ENCODE measurements around the gene SMPD3. TPM values are rescaled to one million over a fixed set of nuclear protein-coding genes. Genes with fewer than 3 reads are reported as not detected.

The SMPD3 gene
- total RNA-seq, 1 donor from 2014 or later = 2.5 TPM

DNA sequence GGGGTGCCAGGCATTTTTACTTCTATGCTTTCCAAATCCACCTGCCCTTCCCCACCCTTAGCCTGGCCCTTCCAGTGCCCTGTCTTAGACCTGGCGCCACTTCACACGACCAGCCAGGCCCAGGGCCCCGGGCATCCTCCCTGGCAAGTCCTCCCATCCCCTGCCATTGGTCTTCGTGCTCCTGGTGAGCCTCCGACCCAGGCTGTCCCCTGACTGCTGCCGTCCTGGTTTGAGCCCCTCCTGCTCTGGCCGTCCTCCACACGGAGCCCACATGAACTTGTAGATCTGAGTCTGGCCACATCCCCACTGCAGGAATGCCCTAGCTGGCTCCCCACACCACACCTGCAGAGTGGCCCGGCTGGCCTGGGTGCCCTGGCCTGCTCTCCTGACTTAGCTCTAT, 93.5 kb downstream of the SMPD3 start:
- no peak for DNase-seq

DNA sequence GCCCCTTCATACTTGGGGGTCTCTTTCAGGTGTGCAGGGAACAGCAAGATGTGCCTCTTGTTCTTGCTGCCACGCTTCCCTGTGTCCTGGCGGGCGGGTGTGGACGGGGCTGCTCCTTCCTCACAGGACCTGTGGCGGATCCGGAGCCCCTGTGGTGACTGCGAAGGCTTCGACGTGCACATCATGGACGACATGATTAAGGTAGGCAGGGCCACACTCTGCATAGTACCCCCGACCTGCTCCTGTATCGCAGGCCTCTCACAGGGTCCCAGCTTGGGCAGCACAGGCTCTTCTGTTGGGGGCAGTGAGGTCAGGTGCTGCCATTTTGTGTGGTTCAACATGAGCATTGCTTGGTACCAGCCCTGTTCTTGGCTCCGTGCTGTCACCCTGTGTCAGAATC, 94.9 kb downstream of the SMPD3 start:
- DNase-seq = no peak

DNA sequence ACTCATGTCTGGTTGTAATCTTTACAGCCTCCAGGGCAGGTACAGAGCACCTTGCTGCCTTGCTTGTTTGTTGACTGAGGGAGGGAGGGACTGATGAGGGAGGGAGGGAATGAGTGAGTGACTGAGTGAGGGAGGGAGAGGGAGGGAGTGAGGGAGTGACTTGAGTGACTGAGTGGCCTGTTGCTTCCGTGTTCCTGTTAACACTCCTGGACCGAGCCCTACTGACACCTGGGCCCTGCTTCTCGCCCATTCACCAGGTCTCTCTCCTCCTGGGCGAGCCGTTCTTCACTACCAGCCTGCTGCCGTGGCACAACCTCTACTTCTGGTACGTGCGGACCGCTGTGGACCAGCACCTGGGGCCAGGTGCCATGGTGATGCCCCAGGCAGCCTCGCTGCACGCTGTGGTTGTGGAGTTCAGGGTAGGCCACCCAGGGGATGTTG, 96.3 kb downstream of the SMPD3 start:
- no peak for DNase-seq

DNA sequence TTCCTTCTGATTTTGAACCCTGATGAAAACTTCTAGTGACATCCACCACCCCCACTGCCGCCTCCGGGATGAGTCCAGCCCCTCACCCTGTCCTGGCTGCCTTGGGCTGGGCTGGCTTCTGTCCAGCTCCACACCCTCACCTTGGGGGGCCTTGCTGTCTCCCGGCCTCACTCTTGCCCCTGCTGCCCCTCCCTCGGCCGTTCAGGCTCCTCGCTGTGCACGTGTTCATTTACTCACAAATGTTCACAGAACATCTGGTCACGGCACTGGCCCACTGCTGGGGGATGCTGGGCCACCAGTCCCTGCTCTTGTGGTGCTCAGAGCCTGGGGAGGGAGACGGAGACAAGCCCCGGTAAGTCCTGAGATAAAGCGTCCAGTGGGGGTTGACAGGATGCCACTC, 96.8 kb downstream of the SMPD3 start:
- DNase-seq = no peak

DNA sequence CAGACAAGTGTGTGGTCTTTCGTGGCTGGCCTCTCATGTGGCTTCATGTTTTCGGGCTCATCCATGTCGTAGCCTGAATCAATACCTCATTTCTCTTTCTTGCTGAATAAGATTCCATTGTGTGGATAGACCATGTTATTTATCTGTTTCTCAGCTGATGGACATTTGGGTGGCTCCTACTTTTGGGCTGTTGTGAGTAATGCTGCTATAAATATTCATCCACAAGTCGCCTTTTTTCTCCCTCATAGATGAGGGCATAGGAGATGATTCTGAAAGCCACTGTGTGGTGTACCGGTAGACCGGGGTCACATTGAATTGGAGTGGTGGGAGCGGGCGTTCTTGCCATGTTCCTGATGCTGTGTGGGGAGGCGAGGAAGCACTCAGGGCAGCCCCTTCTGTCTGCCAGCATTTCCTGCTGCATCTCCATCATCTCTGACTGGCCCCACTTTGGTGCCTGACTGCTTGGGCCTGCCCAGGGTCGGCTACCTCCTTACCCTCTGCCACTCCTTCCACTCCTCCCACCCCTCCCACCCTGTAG, 97.4 kb downstream of the SMPD3 start:
- no peak for DNase-seq

DNA sequence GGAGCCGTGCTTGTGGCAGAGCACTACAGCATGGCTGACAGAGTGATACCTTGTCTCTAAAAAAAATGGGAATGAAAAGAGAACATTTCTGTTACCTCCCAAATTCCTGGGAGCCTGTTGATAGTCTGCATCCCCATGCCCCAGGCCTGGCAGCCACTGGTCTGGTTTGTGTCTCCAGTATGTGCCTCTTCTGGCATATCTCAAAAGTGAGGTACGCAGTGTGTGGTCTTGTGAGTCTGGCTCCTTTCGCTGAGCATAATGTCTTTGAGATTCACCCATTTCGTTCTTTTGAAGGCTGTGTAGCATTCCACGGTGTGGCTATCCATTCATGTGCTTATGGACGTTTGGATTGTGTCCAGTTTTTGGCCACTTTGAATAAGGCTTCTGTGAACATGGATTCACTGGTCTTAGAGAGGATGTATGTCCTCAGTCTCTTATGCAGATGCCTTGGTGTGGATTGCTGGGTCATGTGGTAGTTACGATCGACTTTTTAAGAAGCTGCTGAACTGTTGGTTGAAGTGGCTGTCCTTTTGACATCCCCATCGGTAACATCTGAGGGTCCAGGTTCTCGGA, 98.4 kb downstream of the SMPD3 start:
- DNase-seq = no peak

DNA sequence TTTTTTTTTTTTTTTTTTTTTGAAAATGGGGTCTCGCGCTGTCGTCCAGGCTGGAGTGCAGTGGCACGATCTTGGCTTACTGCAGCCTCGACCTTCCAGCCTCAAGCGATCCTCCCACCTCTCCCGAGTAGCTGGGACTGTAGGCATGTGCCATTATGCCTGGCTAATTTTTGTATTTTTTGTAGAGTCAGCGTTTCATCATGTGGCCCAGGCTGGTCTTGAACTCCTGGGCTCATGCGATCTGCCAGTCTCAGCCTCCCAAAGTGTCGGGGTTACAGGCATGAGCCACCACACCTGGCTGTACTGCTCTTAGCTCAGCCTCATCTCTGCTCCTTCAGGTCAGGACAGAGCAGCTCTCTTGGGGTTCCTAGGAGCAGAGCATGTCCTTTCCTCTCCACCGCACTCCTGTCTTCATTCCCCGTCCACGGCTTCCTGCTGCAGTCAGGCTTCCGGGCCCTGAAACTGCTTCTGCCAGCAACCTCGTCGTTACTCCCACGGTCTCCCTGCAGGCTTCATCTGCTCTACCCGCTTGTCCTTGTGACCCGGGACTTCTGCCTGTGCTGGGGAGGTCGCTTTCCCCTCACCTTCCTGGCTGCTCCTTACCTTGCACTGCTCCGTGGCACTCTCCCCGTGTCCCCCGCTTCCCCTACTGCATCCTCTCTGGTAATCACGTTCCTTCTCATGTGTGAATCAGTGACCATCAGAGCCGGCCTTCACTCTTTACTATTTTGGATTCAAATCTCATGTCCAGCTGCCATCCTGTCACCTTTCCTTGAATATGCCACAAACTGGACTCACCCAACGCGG, 99.5 kb downstream of the SMPD3 start:
- no peak for DNase-seq

DNA sequence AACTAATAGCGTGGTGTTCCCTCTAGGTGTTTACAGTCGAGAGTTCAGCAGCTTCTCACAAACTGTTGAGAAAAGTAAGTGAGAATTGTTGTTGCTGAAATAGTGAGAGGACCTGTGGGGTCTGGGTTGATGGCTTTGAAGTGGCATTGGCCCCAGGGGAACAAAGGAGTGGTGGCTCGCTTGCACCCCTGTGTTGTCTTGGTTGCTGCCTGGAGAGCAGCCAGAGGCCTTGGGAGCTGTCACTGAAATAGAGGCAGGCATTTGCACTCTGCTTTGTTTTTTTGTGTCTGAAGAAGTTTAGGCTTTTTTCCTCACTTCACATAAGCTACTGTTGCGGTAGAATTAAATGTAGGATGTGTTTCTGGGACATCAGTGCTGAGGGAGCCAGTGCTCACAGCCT, 100.7 kb downstream of the SMPD3 start:
- DNase-seq = no peak

DNA sequence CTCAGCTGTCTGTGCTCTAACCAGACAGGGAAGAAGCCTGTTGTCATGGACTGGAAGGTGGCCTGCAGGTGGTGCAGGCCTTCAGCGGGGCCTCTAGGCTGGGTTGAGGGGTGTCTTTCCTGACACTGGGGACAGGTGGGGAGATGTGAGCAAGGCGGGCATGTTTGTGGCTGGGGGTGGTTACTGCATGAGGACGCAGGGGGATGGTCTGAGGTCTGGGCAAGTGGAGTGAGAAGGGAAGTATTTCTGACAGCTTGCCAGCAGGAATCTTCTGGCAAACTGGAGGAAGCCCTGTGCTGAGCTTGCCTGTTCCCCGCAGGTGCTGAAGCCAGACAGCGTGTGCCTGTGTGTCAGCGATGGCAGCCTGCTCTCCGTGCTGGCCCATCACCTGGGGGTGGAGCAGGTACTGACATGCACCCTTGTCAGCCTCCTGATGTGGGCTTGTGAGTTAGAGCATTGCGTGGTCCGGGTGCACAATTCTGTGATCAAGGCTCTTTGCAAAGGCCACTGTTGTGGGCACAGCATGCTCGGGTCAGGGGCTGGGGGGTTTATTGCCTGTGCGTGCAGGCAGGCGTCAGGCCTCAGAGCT, 101.3 kb downstream of the SMPD3 start:
- no peak for DNase-seq

DNA sequence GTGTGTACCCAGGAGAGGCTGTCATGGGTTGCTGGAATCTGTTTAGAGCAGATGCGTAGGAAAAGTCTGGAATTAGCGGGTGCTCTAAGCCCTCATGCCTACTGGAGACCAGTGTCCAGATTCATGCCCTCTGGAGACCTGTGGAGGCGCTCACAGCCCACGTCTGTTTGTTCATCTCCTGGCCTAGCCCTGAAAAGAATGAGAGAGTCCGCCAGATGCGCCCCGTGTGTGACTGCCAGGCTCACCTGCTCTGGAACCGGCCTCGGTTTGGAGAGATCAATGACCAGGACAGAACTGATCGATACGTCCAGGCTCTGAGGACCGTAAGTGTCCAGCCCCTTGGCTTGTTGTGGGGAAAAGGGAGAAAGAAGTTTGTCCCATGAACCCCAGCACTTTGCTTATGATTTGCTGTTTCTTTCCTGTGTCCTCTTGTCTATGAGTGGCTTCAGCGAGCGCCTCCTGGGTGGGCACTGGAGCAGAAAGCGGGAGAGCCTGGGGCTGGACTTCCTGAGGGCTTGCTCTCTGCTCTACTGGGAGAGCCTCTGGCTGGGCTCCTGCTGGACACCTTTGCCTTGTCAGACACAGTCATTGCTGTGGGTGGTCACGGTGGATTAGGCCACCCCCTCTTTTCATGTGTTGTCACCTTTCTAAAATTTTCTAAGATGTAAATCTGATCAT, 102.2 kb downstream of the SMPD3 start:
- no peak for DNase-seq

DNA sequence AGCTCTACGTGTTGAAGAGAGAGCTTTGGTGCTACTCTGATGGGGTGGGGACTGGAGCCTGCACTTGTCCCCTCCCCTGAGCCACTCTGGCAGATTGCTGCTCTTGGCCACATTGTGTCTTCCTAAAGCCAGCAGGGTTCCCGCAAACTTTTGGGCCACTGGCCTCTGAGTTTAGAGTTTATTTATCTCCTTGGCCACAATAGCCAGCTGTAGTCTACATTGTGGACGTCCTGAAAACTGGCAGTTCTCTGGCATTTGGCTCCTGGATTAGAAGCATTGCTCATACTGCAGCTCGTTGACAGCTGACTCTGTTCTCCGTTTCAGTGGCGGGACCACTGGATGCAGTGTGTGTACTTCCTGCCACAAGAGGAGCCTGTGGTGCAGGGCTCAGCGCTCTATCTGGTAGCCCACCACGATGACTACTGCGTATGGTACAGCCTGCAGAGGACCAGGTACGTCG, 102.9 kb downstream of the SMPD3 start:
- no peak for DNase-seq

DNA sequence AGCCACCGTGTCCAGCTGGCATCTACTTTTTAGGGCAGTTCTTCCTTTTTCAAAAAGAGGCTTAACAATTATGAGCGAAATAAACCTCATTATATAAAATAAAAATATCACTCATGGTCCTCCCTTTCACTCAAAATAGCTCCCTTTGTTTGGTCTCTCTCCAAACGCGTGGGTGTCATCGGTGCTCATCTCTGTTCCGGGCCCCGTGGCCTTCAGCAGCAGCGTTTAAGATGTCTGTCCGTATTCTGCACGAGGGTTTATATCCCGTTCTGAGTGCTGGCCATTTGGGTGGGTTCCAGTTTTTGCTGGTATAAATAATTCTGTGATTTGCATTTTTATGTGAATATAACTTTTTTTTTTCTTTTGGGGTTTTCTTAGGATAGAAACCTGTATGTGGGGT, 104.1 kb downstream of the SMPD3 start:
- no peak for DNase-seq

DNA sequence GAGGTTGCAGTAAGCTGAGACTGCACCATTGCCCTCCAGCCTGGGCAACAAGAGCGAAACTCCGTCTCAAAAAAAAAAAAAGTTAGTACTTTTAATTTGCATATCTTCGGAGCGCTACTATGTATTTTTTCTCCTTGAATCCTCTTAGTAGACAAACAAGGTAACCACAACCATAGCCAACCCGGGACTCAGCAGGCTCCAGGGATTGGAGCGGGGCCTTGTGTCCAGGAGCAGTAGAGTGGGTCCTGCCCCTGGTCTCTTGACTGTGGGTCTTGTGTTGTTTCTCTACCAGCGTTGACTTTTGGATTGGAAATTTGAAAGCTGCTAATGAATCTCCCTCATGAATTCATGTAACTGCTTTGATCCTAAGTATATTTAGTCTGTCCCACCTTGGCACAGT, 105.2 kb downstream of the SMPD3 start:
- DNase-seq = no peak

DNA sequence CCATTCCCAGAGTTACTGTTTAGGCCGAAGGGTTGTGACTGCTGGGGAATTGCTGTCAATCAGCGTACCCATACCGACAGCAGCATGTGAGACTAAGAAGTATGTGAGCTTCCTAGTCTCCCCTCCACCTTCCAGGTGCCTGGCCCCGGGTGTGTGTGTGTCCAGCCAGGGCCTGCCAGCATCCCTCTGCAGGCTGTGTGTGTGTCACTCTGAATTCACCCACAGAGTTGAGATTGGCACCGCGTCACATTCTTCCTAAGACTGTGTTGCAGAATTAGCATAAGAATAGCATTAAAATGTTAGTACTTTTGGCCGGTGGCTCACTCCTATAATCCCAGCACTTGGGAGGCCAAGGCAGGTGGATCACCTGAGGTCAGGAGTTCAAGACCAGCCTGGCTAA, 105.7 kb downstream of the SMPD3 start:
- no peak for DNase-seq

DNA sequence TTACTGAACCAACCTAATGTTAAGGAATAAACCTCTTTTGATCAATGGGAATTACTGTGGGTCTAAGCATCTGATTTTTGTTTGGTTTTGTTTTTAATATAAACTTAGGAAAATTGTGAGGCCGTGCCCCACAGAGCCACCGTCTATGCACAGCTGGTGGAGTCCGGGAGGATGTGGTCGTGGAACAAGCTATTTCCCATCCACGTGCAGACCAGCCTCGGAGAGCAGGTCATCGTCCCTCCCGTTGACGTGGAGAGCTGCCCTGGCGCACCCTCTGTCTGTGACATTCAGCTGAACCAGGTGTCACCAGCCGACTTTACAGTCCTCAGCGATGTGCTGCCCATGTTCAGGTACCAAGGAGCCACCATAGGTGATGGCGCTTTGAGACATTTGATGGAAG, 109.1 kb downstream of the SMPD3 start:
- no peak for DNase-seq

DNA sequence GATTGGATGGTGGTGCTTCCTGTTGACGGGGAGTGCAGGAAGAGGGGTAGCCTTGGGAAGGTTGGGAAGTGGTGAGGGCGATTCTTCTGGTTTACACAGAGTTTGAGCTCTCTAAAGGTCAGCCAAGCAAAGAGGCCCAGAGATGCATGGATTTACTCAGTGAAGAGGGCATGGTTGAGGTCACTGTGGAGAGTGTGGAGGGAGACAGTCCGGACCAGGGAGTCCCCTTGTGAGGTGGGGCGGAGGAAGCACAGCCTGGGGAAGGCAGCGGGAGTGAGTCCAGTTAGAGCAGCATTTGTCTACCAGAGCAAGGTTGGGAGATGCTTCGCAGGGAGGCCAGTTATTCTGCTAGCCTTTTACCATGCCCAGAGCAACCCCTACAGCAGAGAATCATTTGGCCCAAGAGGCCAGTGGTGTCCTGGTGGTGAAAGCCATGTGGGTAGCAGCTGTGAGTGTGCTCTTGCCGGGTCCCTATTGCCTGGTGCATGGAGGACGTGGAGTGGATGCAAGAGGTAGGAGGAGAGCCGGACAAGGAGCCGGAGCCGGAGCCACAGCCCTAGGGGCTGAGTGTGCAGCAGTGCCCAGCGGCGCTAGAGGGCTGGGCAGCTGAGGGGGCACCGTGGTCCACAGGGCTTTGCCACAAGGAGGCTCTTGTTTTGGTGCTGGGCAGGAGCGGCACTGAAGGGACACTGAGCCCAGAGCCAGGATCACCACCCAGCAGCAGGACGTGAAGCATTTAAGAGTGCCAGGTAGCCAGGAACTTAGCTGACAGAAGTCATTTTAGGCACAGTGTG, 109.8 kb downstream of the SMPD3 start:
- DNase-seq = no peak

DNA sequence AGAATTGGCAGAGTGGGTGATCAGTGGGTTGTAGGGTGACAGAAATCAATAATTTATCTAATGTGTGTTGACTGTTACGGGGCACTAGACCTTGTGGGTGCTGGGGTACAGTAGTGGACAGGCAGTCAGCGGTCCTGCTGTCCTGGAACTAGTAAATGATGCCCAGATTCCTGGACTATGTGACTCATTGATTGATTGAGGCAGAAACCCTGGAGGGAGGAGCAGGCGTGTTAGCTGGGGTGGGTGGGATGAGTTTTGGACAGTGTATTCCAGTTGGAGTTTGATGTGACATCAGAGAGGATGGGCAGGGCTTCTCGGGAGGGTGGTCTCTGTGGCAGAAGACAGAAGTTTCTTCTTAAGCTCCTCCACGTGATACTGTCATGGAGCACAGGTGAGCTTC, 113.1 kb downstream of the SMPD3 start:
- DNase-seq = no peak

DNA sequence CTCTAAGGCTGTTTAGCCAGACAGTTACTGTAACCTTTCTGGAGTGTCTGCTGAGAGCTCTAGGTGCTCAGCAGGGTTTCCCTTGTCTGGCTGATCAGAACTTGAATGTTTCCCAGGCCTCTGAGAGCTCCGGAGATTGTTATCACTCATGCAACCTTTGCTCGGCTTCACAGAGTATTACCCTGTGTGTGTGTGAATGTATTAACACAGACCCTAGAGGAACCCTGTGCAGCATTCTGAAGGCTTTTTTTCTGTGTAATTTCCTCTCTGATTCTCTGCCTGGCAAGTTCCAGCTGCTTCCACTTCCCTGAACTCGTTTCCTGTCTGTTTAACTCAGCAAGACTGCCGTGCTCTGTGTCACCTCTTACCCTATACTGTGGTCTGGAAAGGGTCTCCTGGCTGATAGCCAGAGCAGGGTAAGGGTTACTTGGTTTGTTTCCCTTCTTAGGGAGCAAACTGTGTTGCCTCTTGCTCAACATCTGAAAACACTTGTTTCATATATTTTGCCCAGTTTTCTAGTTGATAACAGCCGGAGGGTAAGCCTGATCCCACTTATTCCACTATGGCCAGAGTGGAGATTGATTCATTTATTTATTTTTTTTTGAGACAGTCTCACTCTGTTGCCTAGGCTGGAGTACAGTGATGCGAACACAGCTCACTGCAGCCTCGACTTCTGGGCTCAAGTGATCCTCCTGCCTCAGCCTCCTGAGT, 115.7 kb downstream of the SMPD3 start:
- peak; percentile 27 for DNase-seq

DNA sequence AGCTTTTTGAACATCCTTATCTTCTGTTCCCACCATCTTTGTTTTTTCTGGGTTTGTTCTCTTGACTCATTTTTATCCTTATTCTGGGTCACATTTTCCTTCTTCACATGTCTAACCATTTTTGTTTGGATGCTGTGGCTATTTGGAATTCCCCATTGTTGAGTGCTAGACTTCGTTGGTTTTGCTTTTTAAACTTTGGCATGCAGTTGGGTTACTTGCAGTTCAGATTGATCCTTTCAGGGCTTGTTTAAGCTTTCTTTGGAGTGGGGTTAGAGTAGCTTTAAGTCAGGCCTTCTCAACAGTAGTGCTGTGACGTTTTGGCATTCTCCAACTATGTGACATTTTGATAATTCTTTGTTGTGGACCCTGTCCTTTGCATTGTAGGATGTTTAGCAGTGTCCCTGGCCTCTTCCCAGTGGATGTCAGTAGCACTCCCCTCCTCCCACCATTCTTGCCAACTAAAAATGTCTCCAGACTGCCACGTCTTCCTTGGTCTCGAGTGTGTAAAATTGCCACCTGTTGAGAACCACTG, 116.4 kb downstream of the SMPD3 start:
- no peak for DNase-seq

DNA sequence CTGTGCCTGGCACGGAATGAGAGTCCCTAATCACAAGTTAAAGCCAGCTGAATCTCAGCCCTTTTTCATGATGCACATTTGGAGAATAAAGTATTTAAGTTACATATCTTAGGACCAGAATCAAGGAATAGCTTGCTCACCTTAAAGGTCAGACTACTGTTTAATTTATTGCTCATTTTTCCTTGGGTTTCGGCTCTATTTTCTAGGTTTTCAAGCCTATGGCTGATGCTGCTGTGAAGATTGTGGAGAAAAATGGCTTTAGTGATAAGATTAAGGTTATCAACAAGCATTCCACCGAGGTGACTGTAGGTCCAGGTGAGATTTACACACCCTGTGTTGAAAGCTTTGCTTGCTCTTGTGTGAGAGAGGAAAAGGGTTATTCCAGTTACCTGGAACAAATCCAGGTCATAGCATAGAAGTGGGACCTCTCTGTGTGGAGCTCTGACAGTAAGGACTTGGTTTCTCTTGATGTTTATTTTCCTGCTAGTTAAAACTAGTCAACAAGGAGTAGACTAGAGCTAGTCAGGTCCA, 119.4 kb downstream of the SMPD3 start:
- no peak for DNase-seq
